Psoas muscle (tissue), 8 donors: ENCODE results near the gene HFM1. TPM values are rescaled to one million over a fixed set of nuclear protein-coding genes. Genes with fewer than 3 reads are reported as not detected.
"Not testable (repeated sequence)": the region's sequence is repeated elsewhere in the genome, so short reads cannot be mapped to it uniquely, and the experiment has no call there.

Experiments used
- ATAC-seq, 4 donors: fragments of 200-7000 bp; cut with Tn5 transposase; one replicate each; pipeline ENCODE4 v1.9.1; 2020; ENCODE audit warnings: moderate library complexity in 3 of 4, mild to moderate bottlenecking in 2 of 4
- DNase-seq, 2 donors: peaks; one replicate each; pipeline ENCODE4 v3.0.0-alpha.2; 2020
- H3K27ac ChIP-seq: fragments of 200-600 bp; one replicate; pipeline ENCODE4 v1.8.0; 2022
- H3K27me3 ChIP-seq, 3 donors: fragments of 200-600 bp in 1 of 3; one replicate each; pipeline versions ENCODE4 v1.6.1 to v1.8.0; 2013 to 2022; ENCODE audit warnings: low read length in 2 of 3, mild to moderate bottlenecking in 2 of 3, moderate library complexity in 1 of 3; ENCODE audit not compliant: insufficient read depth in 3 of 3
- H3K36me3 ChIP-seq, 2 donors: fragments of 200-600 bp in 1 of 2; one replicate each; pipeline versions ENCODE4 v1.6.1 to v1.8.0; 2013 to 2022; ENCODE audit warnings: low read depth in 1 of 2, mild to moderate bottlenecking in 1 of 2, moderate library complexity in 1 of 2; ENCODE audit not compliant: insufficient read depth in 1 of 2
- H3K4me1 ChIP-seq: fragments of 200-600 bp; one replicate; pipeline ENCODE4 v1.8.0; 2022
- H3K4me3 ChIP-seq: fragments of 200-600 bp; one replicate; pipeline ENCODE4 v1.8.0; 2022; ENCODE audit warnings: mild to moderate bottlenecking
- H3K9me3 ChIP-seq: fragments of 200-600 bp; one replicate; pipeline ENCODE4 v1.8.0; 2022
- CTCF ChIP-seq: fragments of 200-600 bp; IDR thresholded peaks from one replicate; pipeline ENCODE4 v1.8.0; 2022; ENCODE audit warnings: antibody characterized with exemption
- WGBS, 3 donors: extraction: QIAGEN DNeasy Blood & Tissue Kit; methylation state at CpG; one replicate each; pipeline versions ENCODE4 v1.1.6 to v1.1.7; 2013; 5-methylcytosine and 5-hydroxymethylcytosine counted together
- intact Hi-C, 2 donors: fragments of 100-400 bp; cut with DNase I; formaldehyde crosslinking; loops; one replicate each; pipeline versions ENCODE4 v1.11.0 to v1.14.2; 2022
- long read RNA-seq, 2 donors: library from polyadenylated mRNA; unstranded; transcript quantifications; one replicate each; pipeline ENCODE4 v2.0.0, GENCODE V29; 2021
- polyA plus RNA-seq, 3 donors: library from polyadenylated mRNA; stranded (reverse); fragments of 200-250 nt; gene quantifications; one replicate each; pipeline ENCODE4 v1.2.3, GENCODE V29; 2013
- total RNA-seq, 4 donors: library from RNA; stranded (reverse); fragmentation: NEBNext Ultra II Directional in 2 of 4; extraction: Animal tissue kit (Norgen Biotek cat#: 25700) in 2 of 4; gene quantifications; one replicate each; pipeline versions ENCODE4 v1.2.1 to v1.2.4, GENCODE V29; 2021 to 2023
- donor health status: healthy with polysubstance abuse.
- donor health status: DM: no; HTN: no; CAD: no; lungs with moderate emphysema.
- donor health status: Bipolar disorder and iron deficiency.
- donor health status: healthy.
- donor health status: DM: yes; HTN: yes; CAD: no.
- donor health status: DM: no; HTN: no; CAD: no.
- donor health status: DM: no; HTN: no; CAD: no.
- donor health status: DM: yes; HTN: yes; CAD: no.

Gene HFM1
- 1 to 10 TPM; 1.3 to 3.1 (median 1.9) TPM for total RNA-seq
- under 1 TPM; 0.08 to 0.57 (median 0.46) TPM for polyA plus RNA-seq
- long read RNA-seq, donor 1, partial matches to known transcripts = 1 of 1 reads
- long read RNA-seq, donor 1, other reads (novel, unspliced or antisense) = 0 of 1 reads
- long read RNA-seq, donor 2, partial matches to known transcripts = 0 of 4 reads
- long read RNA-seq, donor 2, other reads (novel, unspliced or antisense) = 4 of 4 reads

- H3K27ac ChIP-seq = peak within 1 kb of the TSS; percentile 95
- 0% methylated on average over 53 to 69 of the region's 69 CpGs for WGBS, 3 donors
- peaks cover 3% of the 10 kb centered on the region for H3K4me1 ChIP-seq
- peak; percentile 85 to 88 for DNase-seq
- peak; percentile 96 to 98 (median 98) for ATAC-seq
- peak within 1 kb of the TSS; percentile 85 for H3K4me3 ChIP-seq
- peaks cover 0 to 3% (median 0%) of the 10 kb centered on the region in 3 donors for H3K27me3 ChIP-seq
- TF ChIP-seq CTCF = no peak
- no peaks in the 10 kb centered on the region for H3K9me3 ChIP-seq
- no peaks in the 10 kb centered on the region for H3K36me3 ChIP-seq
- intact Hi-C loops = loop anchor here in 1 of 2 donors (10.0 kb wide), 1 partner anchor 520 kb away; no protein-coding TSS in a partner anchor
These were observed at the start of gene HFM1 for GRCh38 chr1:91404151-91405012. TSS of gene HFM1 (minus strand) at chr1:91404837. CDS start at chr1:91401082, 3,755 bp downstream.

GRCh38 chr1:91454136-91454535 is 49.5 kb upstream of the HFM1 start:
- H3K36me3 ChIP-seq = no peaks in the 10 kb centered on the region
- TF ChIP-seq CTCF = no peak
- H3K9me3 ChIP-seq = no peaks in the 10 kb centered on the region
- WGBS, 3 donors = 85 to 88% (median 86%) methylated on average over 2 of the region's 2 CpGs
- no peaks in the 10 kb centered on the region for H3K4me1 ChIP-seq
- intact Hi-C loops = no loop called here
- H3K27ac ChIP-seq = no peak overlapping the region
- no peak overlapping the region for H3K4me3 ChIP-seq
- H3K27me3 ChIP-seq = no peaks in the 10 kb centered on the region
- ATAC-seq = no peak
- no peak for DNase-seq

GRCh38 chr1:91450260-91450659 is 45.6 kb upstream of the HFM1 start:
- intact Hi-C loops = no loop called here
- DNase-seq = no peak
- Histone ChIP-seq H3K4me1 (no peaks in the 10 kb centered on the region), H3K9me3 (no peaks in the 10 kb centered on the region), H3K36me3 (no peaks in the 10 kb centered on the region), H3K4me3 (no peak overlapping the region), H3K27me3 (no peaks in the 10 kb centered on the region), H3K27ac (no peak overlapping the region)
- no peak for TF ChIP-seq CTCF
- WGBS, 3 donors = 36 to 54% (median 39%) methylated on average over 2 of the region's 2 CpGs
- ATAC-seq = no peak

- H3K27me3 ChIP-seq, H3K4me3 ChIP-seq, ATAC-seq, DNase-seq, H3K4me1 ChIP-seq, H3K27ac ChIP-seq, H3K36me3 ChIP-seq, intact Hi-C loops, H3K9me3 ChIP-seq: not testable (repeated sequence)
- 63 to 99% (median 64%) methylated on average over 2 of the region's 2 CpGs for WGBS, 3 donors
These were observed 43.1 kb upstream of the HFM1 start for GRCh38 chr1:91447782-91448181.

GRCh38 chr1:91441980-91442379 is 37.3 kb upstream of the HFM1 start:
- WGBS, 3 donors = 97% methylated on average over 5 of the region's 5 CpGs
- H3K4me3 ChIP-seq, ATAC-seq, H3K27me3 ChIP-seq, H3K27ac ChIP-seq, intact Hi-C loops, H3K36me3 ChIP-seq, H3K9me3 ChIP-seq, H3K4me1 ChIP-seq, DNase-seq: not testable (repeated sequence)
